ENCODE measurements around the gene KDM5A. TPM values are rescaled to one million over a fixed set of nuclear protein-coding genes. Genes with fewer than 3 reads are reported as not detected.
"Not testable (repeated sequence)": the region's sequence is repeated elsewhere in the genome, so short reads cannot be mapped to it uniquely, and the experiment has no call there.

Gene KDM5A
- polyA plus RNA-seq, 5 donors, result 28.6 to 53.2 (median 47.3) TPM

DNA sequence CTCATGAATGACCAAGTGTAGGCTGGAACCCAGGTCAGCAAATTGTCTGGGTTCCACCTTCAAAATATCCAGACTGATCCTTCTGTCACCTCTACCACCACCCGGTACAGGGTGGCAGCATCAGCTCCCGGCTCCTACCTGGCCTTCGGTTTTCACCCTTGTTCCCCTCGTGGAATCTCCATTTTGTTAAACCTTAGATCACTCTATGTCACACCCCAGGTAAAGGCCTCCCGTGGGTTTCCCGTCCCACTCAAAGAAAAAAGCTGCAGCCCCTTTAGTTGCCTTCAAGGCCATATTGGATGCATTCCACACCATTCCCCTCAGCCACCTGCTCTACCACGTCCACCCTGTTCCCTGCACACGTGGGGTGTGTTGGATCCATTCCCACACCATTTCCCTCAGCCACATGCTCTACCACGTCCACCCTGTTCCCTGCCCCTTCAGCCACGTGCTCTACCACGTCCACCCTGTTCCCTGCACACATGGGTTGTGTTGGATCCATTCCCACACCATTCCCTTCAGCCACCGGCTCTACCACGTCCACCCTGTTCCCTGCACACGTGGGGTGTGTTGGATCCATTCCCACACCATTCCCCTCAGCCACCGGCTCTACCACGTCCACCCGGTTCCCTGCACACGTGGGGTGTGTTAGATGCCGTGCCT is 150.3 kb downstream of the KDM5A start:
- no peak for DNase-seq

- DNase-seq, result no peak
These were observed 151.0 kb downstream of the KDM5A start for GRCh38 chr12:238116-238515.

DNA sequence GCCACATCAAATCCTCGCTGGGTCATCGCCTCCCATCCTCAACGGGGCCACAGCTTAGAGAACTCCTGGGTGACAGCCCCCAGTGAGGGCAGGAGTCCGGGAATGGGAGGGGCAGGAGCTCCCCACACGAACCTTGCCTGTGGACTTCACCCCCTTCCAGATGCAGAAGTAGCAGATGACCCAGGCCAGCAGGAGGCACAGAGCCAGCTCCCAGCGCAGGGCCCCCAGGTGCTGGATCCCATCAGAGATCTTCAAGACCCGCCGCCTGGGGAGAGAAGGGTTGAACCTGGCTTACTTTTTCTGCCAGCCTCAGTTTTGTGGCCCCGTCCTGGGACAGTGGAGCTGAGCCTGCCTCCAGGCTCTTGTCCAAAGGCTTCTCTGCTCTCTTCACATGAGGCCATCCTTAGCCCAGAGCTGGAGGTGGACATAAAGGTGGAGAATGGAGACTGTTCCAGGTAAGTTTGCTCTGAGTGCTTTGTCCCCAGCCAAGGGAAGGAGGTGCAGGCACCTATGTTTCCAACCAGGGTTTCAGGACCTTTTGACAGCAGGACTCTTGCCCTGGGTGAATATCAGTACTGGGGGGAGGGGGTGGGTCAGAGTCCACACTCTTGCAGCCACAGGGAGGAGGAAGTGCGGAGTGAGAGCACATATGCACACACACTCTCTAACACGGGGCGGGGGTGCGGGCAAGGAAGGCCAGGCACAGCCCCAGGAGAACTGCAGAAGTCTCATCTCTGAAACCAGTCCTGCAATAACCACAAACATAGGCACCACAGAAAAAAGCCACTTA is 151.9 kb downstream of the KDM5A start:
- no peak for DNase-seq

DNA sequence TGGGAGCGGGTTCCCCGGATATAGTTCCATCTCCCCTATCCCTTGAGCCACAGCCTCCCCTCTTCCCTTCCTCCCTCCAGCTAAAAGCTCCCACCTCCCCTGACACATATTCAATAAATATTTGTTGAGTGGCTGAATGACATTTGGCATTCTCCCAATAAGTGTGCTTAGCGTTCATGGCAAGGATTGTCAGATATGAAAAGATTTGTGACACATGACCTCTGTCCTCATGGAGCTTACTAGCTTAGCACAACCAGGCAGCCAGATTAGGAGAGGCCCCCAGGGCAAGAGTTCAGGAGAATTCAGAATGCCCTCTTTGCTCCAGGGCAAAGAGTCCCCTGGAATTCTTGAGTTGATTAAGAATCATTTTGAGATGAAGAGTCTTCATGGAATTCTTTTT is 152.7 kb downstream of the KDM5A start:
- DNase-seq, result no peak

DNA sequence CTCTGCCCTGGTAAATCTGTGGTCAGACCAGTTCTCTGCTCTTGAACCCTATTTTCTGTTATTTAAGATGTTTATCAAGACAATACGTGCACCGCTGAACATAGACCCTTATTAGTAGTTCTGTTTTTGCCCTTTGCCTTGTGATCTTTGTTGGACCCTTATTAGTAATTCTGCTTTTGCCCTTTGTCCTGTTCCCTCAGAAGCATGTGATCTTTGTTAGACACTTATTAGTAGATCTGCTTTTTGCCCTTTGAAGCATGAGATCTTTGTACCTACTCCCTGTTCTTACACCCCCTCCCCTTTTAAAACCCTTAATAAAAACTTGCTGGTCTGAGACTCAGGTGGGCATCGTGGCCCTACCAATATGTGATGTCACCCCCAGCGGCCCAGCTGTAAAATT is 153.2 kb downstream of the KDM5A start:
- not testable (repeated sequence) for DNase-seq

GRCh38 chr12:234891-235415 is 154.2 kb downstream of the KDM5A start:
- no peak for DNase-seq

- no peak for DNase-seq
These were observed 155.1 kb downstream of the KDM5A start for GRCh38 chr12:234019-234418.

- no peak for DNase-seq
These were observed 155.5 kb downstream of the KDM5A start for GRCh38 chr12:233615-233968.

- no peak for DNase-seq
These were observed 156.1 kb downstream of the KDM5A start for GRCh38 chr12:232731-233614.

DNA sequence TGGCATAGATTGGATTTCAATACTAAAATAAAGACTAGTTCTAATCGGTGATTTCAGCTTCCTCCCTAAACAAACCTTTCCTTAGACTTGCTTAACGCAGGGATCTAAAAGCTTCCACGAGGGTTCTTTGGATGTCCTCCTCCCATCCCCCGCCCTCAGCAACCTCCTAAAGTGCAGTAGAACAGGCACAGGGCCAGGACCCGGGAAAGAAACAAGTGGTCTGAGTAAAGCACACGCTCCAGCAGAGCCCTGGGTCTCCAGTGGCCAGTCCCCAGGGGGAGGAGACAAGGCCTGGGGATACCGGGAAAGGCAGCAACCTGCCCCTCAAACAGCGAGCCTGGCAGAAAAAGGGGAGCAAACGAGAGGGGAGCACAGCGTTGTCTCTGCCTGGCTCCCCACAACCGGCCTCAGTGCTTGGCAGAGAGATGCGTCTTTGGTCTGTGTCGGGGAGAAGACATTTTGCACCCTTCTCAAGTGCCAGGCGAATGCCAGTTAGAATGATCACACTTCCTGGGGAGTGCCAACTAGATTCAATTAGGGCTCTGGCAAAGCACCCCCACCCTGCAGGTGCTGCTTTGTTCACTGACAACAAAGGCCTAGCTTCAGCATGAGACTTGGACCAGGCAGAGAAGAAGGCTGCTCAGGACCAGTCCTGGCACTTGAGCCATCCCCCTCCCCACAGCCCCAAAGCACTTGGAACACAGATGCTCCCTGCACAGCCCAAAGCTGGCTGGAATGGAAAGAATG is 158.0 kb downstream of the KDM5A start:
- DNase-seq, result no peak

Other genes with a start within 250 kb of the KDM5A start
- 1 to 10 TPM in 2 of 5 donors, under 1 TPM in 3; 0.49 to 1.3 (median 0.96) TPM for gene SLC6A12, start 175.2 kb downstream of the KDM5A start, polyA plus RNA-seq (ENCODE audit: insufficient read depth in 1 of 5, insufficient read length in 5 of 5, low replicate concordance in 1 of 5)
- 1 to 10 TPM; 1.9 to 3.9 (median 2.2) TPM for gene SLC6A13, start 126.5 kb downstream of the KDM5A start, polyA plus RNA-seq (ENCODE audit: insufficient read depth in 1 of 5, insufficient read length in 5 of 5, low replicate concordance in 1 of 5)
- gene CCDC77, start 12.3 kb upstream of the KDM5A start, polyA plus RNA-seq (ENCODE audit: insufficient read depth in 1 of 5, insufficient read length in 5 of 5, low replicate concordance in 1 of 5), result 10 to 100 TPM; 22.8 to 33.7 (median 28.4) TPM
- gene B4GALNT3, start 70.6 kb upstream of the KDM5A start, polyA plus RNA-seq (ENCODE audit: insufficient read depth in 1 of 5, insufficient read length in 5 of 5, low replicate concordance in 1 of 5), result 1 to 10 TPM; 2.2 to 7.6 (median 4.4) TPM